Smooth muscle cell (in vitro differentiated cells): ENCODE measurements around the gene KLHL29. TPM values are rescaled to one million over a fixed set of nuclear protein-coding genes. Genes with fewer than 3 reads are reported as not detected.

Experiments used
- DNase-seq: peaks from one replicate; lab custom pipeline; 2025; ENCODE audit not compliant: unreplicated experiment; lab: John Stamatoyannopoulos, UW
- H2AFZ ChIP-seq: fragments of 200-600 bp; sonication (generic); 2 replicates; pipeline ENCODE4 v1.6.0; 2016; ENCODE audit warnings: antibody characterized with exemption, low read depth, mild to moderate bottlenecking
- H3F3A ChIP-seq: fragments of 200-600 bp; sonication (generic); 2 replicates; pipeline ENCODE4 v1.6.0; 2017; ENCODE audit warnings: antibody characterized with exemption, low read depth
- H3K27ac ChIP-seq: fragments of 200-600 bp; sonication (generic); 2 replicates; pipeline ENCODE4 v1.5.1; 2016; ENCODE audit warnings: low read depth, mild to moderate bottlenecking
- H3K27me3 ChIP-seq: fragments of 200-600 bp; sonication (generic); 2 replicates; pipeline ENCODE4 v1.6.1; 2016; ENCODE audit warnings: low read depth, mild to moderate bottlenecking
- H3K36me3 ChIP-seq: fragments of 200-600 bp; sonication (generic); 2 replicates; pipeline ENCODE4 v1.5.1; 2016; ENCODE audit warnings: low read depth
- H3K4me1 ChIP-seq: fragments of 200-600 bp; sonication (generic); 2 replicates; pipeline ENCODE4 v1.5.1; 2016; ENCODE audit warnings: low read depth
- H3K4me2 ChIP-seq: fragments of 200-600 bp; sonication (generic); 2 replicates; pipeline ENCODE4 v1.6.0; 2016; ENCODE audit warnings: mild to moderate bottlenecking
- H3K4me3 ChIP-seq: fragments of 200-600 bp; sonication (generic); 2 replicates; pipeline ENCODE4 v1.5.1; 2016; ENCODE audit warnings: mild to moderate bottlenecking
- H3K79me2 ChIP-seq: fragments of 200-600 bp; sonication (generic); 2 replicates; pipeline ENCODE4 v1.6.0; 2016; ENCODE audit warnings: low read depth, mild to moderate bottlenecking
- H3K9ac ChIP-seq: fragments of 200-600 bp; sonication (generic); 2 replicates; pipeline ENCODE4 v1.6.0; 2016; ENCODE audit warnings: low read depth
- H3K9me3 ChIP-seq: fragments of 200-600 bp; sonication (generic); replicated peaks from 2 replicates; pipeline ENCODE4 v1.5.1; 2016; ENCODE audit warnings: low read depth
- H4K20me1 ChIP-seq: fragments of 200-600 bp; sonication (generic); 2 replicates; pipeline ENCODE4 v1.6.0; 2016; ENCODE audit warnings: low read depth
- WGBS: methylation state at CpG from one replicate; pipeline ENCODE4 v1.1.7; 2016; ENCODE audit warnings: low lambda C conversion rate; 5-methylcytosine and 5-hydroxymethylcytosine counted together
- polyA plus RNA-seq: library from polyadenylated mRNA; unstranded; fragments of >200 nt; fragmentation: Nextera tagmentation; extraction: Ambion mirVana; gene quantifications from 2 replicates; pipeline ENCODE4 v1.2.1, GENCODE V29; 2016
- total RNA-seq: library from RNA; depleted of rRNA; stranded (reverse); fragments of >200 nt; gene quantifications from 2 replicates; pipeline ENCODE4 v1.2.3, GENCODE V29; 2014
- TF ChIP-seq, protein P1 (sequence below): fragments of 200-600 bp; sonication (generic); IDR thresholded peaks from 2 replicates; pipeline ENCODE4 v1.5.1; 2017; ENCODE audit warnings: borderline replicate concordance, mild to moderate bottlenecking, antibody characterized with exemption; ENCODE audit not compliant: insufficient read depth, poor library complexity, severe bottlenecking

KLHL29 gene
- total and polyA plus RNA-seq, 2 experiments from 2014 or later: 3.1 to 6.6 TPM

- H3K4me3 ChIP-seq: no peak overlapping the region
- DNase-seq: no peak
Observed at GRCh38 chr2:23658466-23658942, 273.5 kb downstream of the KLHL29 start.

GRCh38 chr2:23659328-23659727 is 274.3 kb downstream of the KLHL29 start:
- Histone ChIP-seq H3K4me1 (no peaks in the 10 kb centered on the region), H3K27me3 (no peaks in the 10 kb centered on the region), H3K27ac (no peak overlapping the region), H3K4me2 (no peak overlapping the region), H3K9me3 (no peaks in the 10 kb centered on the region), H3K79me2 (no peaks in the 10 kb centered on the region), H4K20me1 (no peaks in the 10 kb centered on the region), H2AFZ (no peak overlapping the region), H3K9ac (no peak overlapping the region), H3F3A (no peaks in the 10 kb centered on the region), H3K4me3 (no peak overlapping the region), H3K36me3 (no peaks in the 10 kb centered on the region)
- TF ChIP-seq, protein P1, sequence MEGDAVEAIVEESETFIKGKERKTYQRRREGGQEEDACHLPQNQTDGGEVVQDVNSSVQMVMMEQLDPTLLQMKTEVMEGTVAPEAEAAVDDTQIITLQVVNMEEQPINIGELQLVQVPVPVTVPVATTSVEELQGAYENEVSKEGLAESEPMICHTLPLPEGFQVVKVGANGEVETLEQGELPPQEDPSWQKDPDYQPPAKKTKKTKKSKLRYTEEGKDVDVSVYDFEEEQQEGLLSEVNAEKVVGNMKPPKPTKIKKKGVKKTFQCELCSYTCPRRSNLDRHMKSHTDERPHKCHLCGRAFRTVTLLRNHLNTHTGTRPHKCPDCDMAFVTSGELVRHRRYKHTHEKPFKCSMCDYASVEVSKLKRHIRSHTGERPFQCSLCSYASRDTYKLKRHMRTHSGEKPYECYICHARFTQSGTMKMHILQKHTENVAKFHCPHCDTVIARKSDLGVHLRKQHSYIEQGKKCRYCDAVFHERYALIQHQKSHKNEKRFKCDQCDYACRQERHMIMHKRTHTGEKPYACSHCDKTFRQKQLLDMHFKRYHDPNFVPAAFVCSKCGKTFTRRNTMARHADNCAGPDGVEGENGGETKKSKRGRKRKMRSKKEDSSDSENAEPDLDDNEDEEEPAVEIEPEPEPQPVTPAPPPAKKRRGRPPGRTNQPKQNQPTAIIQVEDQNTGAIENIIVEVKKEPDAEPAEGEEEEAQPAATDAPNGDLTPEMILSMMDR: no peak
- DNase-seq: no peak
- 99% methylated on average over 9 of the region's 9 CpGs for WGBS

More at GRCh38 chr2:23658466-23658942, 273.5 kb downstream of the KLHL29 start:
- no peaks in the 10 kb centered on the region for H3K79me2 ChIP-seq
- H3K4me2 ChIP-seq: no peak overlapping the region
- no peak overlapping the region for H2AFZ ChIP-seq
- H3K9me3 ChIP-seq: no peaks in the 10 kb centered on the region
- H4K20me1 ChIP-seq: no peaks in the 10 kb centered on the region
- TF ChIP-seq, protein P1: no peak
- H3K36me3 ChIP-seq: no peaks in the 10 kb centered on the region
- H3F3A ChIP-seq: no peaks in the 10 kb centered on the region
- H3K9ac ChIP-seq: no peak overlapping the region
- no peaks in the 10 kb centered on the region for H3K4me1 ChIP-seq
- H3K27me3 ChIP-seq: no peaks in the 10 kb centered on the region
- no peak overlapping the region for H3K27ac ChIP-seq
- 83% methylated on average over 19 of the region's 19 CpGs for WGBS

- no peak overlapping the region for H3K27ac ChIP-seq
- no peak overlapping the region for H3K9ac ChIP-seq
- H3K79me2 ChIP-seq: no peaks in the 10 kb centered on the region
- TF ChIP-seq, protein P1: no peak
- no peak overlapping the region for H3K4me2 ChIP-seq
- H3K4me3 ChIP-seq: no peak overlapping the region
- no peaks in the 10 kb centered on the region for H3K9me3 ChIP-seq
- no peak for DNase-seq
- H4K20me1 ChIP-seq: no peaks in the 10 kb centered on the region
- H3K36me3 ChIP-seq: no peaks in the 10 kb centered on the region
- no peaks in the 10 kb centered on the region for H3K27me3 ChIP-seq
- no peaks in the 10 kb centered on the region for H3F3A ChIP-seq
- H3K4me1 ChIP-seq: no peaks in the 10 kb centered on the region
- no peak overlapping the region for H2AFZ ChIP-seq
- WGBS: 94% methylated on average over 2 of the region's 2 CpGs
Observed at GRCh38 chr2:23659773-23660172, 274.8 kb downstream of the KLHL29 start.

GRCh38 chr2:23660237-23660636 is 275.3 kb downstream of the KLHL29 start:
- TF ChIP-seq, protein P1: no peak
- no peak overlapping the region for H3K27ac ChIP-seq

More at GRCh38 chr2:23660237-23660636, 275.3 kb downstream of the KLHL29 start:
- H3K9me3 ChIP-seq: no peaks in the 10 kb centered on the region
- no peak for DNase-seq
- H4K20me1 ChIP-seq: no peaks in the 10 kb centered on the region
- H2AFZ ChIP-seq: no peak overlapping the region
- no peak overlapping the region for H3K4me3 ChIP-seq
- no peak overlapping the region for H3K4me2 ChIP-seq
- 97% methylated on average over 2 of the region's 2 CpGs for WGBS
- no peaks in the 10 kb centered on the region for H3K27me3 ChIP-seq
- no peaks in the 10 kb centered on the region for H3K4me1 ChIP-seq
- no peaks in the 10 kb centered on the region for H3K79me2 ChIP-seq
- H3K36me3 ChIP-seq: no peaks in the 10 kb centered on the region
- no peak overlapping the region for H3K9ac ChIP-seq
- no peaks in the 10 kb centered on the region for H3F3A ChIP-seq
